Measurements from ENCODE around the gene CASQ1. TPM values are rescaled to one million over a fixed set of nuclear protein-coding genes. Genes with fewer than 3 reads are reported as not detected.

Gene CASQ1
- total RNA-seq, 4 donors from 2014 or later = 0.95 TPM; not detected in 3

GRCh38 chr1:160220301-160220700, 29.9 kb downstream of the CASQ1 start:
- no peak overlapping the region for H3K4me3 ChIP-seq
- peaks cover 8 to 55% (median 25%) of the 10 kb centered on the region in 3 donors for H3K4me1 ChIP-seq
- peak overlapping the region in 1 of 4 donors; percentile 83 for H3K27ac ChIP-seq
- intact Hi-C loops (cut with DNase I) = no loop called here
- no peak for DNase-seq
- H3K9me3 ChIP-seq = no peaks in the 10 kb centered on the region
- peaks cover 12 to 100% (median 45%) of the 10 kb centered on the region in 3 donors for H3K36me3 ChIP-seq
- 78% methylated on average over 2 of the region's 2 CpGs; no CpG with 5 or more reads in 1 of the 2 donors for WGBS, 2 donors
- H3K27me3 ChIP-seq = no peaks in the 10 kb centered on the region
- no peak for TF ChIP-seq CTCF (IDR thresholded peaks at IDR 0.05)
- no peak for TF ChIP-seq POLR2A (IDR thresholded peaks at IDR 0.05)

- Histone ChIP-seq H3K4me3 (no peak overlapping the region), H3K9me3 (no peaks in the 10 kb centered on the region), H3K4me1 (peaks cover 8 to 47% (median 25%) of the 10 kb centered on the region in 3 donors), H3K27ac (no peak overlapping the region), H3K27me3 (no peaks in the 10 kb centered on the region), H3K36me3 (peaks cover 5 to 100% (median 42%) of the 10 kb centered on the region in 3 donors)
- intact Hi-C loops (cut with DNase I) = no loop called here
- DNase-seq = no peak
- TF ChIP-seq CTCF (IDR thresholded peaks at IDR 0.05) (no peak), POLR2A (IDR thresholded peaks at IDR 0.05) (no peak)
These were observed 30.7 kb downstream of the CASQ1 start for GRCh38 chr1:160221089-160221488.

GRCh38 chr1:160222546-160222945, 32.2 kb downstream of the CASQ1 start:
- Histone ChIP-seq H3K27ac (no peak overlapping the region), H3K4me3 (no peak overlapping the region), H3K36me3 (peaks cover 5 to 100% (median 42%) of the 10 kb centered on the region in 3 donors), H3K9me3 (no peaks in the 10 kb centered on the region), H3K4me1 (peaks cover 3 to 36% (median 19%) of the 10 kb centered on the region in 3 donors), H3K27me3 (no peaks in the 10 kb centered on the region)
- intact Hi-C loops (cut with DNase I) = no loop called here
- TF ChIP-seq POLR2A (IDR thresholded peaks at IDR 0.05) (no peak), CTCF (IDR thresholded peaks at IDR 0.05) (no peak)
- no peak for DNase-seq
- WGBS, 2 donors = 61 to 78% methylated on average over 3 of the region's 3 CpGs

GRCh38 chr1:160224606-160225005, 34.2 kb downstream of the CASQ1 start:
- 50 to 82% methylated on average over 2 of the region's 2 CpGs for WGBS, 2 donors
- peaks cover 5 to 100% (median 34%) of the 10 kb centered on the region in 3 donors for H3K36me3 ChIP-seq
- TF ChIP-seq POLR2A (IDR thresholded peaks at IDR 0.05) (no peak), CTCF (IDR thresholded peaks at IDR 0.05) (no peak)

GRCh38 chr1:160225345-160225744, 35.0 kb downstream of the CASQ1 start:
- TF ChIP-seq CTCF (IDR thresholded peaks at IDR 0.05) = no peak
- no peak for TF ChIP-seq POLR2A (IDR thresholded peaks at IDR 0.05)
- intact Hi-C loops (cut with DNase I) = no loop called here
- H3K27ac ChIP-seq = no peak overlapping the region
- peaks cover 0 to 10% (median 0%) of the 10 kb centered on the region in 3 donors for H3K4me1 ChIP-seq
- no peaks in the 10 kb centered on the region for H3K9me3 ChIP-seq
- no peaks in the 10 kb centered on the region for H3K27me3 ChIP-seq
- DNase-seq = no peak
- peaks cover 5 to 100% (median 34%) of the 10 kb centered on the region in 3 donors for H3K36me3 ChIP-seq
- H3K4me3 ChIP-seq = no peak overlapping the region
- WGBS, 2 donors = 43 to 56% methylated on average over 2 of the region's 2 CpGs

More at GRCh38 chr1:160224606-160225005, 34.2 kb downstream of the CASQ1 start:
- H3K9me3 ChIP-seq = no peaks in the 10 kb centered on the region
- no peak overlapping the region for H3K27ac ChIP-seq
- peaks cover 0 to 15% (median under 1%) of the 10 kb centered on the region in 3 donors for H3K4me1 ChIP-seq
- DNase-seq = no peak
- H3K27me3 ChIP-seq = no peaks in the 10 kb centered on the region
- H3K4me3 ChIP-seq = no peak overlapping the region
- intact Hi-C loops (cut with DNase I) = no loop called here
